ENCODE data around the gene ESYT2.

Gene ESYT2

GRCh38 chr7:158781974-158782664, 47.2 kb downstream of the ESYT2 start:
- H3K4me3 ChIP-seq (ENCODE audit: control insufficient read depth in 1 of 7, extremely low read depth in 1 of 7, insufficient read depth in 4 of 7, low read depth in 2 of 7, low read length in 6 of 7), result no peak overlapping the region
- H3K36me3 ChIP-seq (ENCODE audit: control insufficient read depth in 4 of 4, insufficient read depth in 4 of 4, low read length in 3 of 4), result peaks cover 21 to 88% (median 59%) of the 10 kb centered on the region in 4 experiments
- no peaks in the 10 kb centered on the region for H3K9me3 ChIP-seq (ENCODE audit: control extremely low read depth in 1 of 5, control insufficient read depth in 4 of 5, insufficient read depth in 2 of 5, low read depth in 1 of 5, low read length in 4 of 5)
- WGBS (ENCODE audit: insufficient coverage), result 92% methylated on average over 17 of the region's 17 CpGs
- H3K27me3 ChIP-seq (replicated peaks in 2 of 5; ENCODE audit: control insufficient read depth in 4 of 5, insufficient read depth in 5 of 5, low read length in 4 of 5), result no peaks in the 10 kb centered on the region
- no peaks in the 10 kb centered on the region for H3K4me1 ChIP-seq (ENCODE audit: control extremely low read depth in 1 of 4, control insufficient read depth in 4 of 4, insufficient read depth in 4 of 4, low read length in 3 of 4)
- peak in 1 of 3 donors; percentile 50 for DNase-seq
- H3K27ac ChIP-seq (ENCODE audit: insufficient read depth in 1 of 2, low read depth in 1 of 2, low read length in 2 of 2, poor library complexity in 1 of 2, severe bottlenecking in 2 of 2), result no peak overlapping the region
- ChIA-PET POLR2A (no interaction called here), CTCF (interaction anchor here (0.9 to 2.4 kb wide), 4 partner anchors 13 to 195 kb away, joined by 3 to 11 read pairs (median 10); no protein-coding TSS in a partner anchor)

GRCh38 chr7:158781217-158781973, 47.9 kb downstream of the ESYT2 start:
- DNase-seq, result peak in 1 of 3 donors; percentile 42
- Histone ChIP-seq H3K27ac (ENCODE audit: insufficient read depth in 1 of 2, low read depth in 1 of 2, low read length in 2 of 2, poor library complexity in 1 of 2, severe bottlenecking in 2 of 2) (no peak overlapping the region), H3K9me3 (ENCODE audit: control extremely low read depth in 1 of 5, control insufficient read depth in 4 of 5, insufficient read depth in 2 of 5, low read depth in 1 of 5, low read length in 4 of 5) (no peaks in the 10 kb centered on the region), H3K4me3 (ENCODE audit: control insufficient read depth in 1 of 7, extremely low read depth in 1 of 7, insufficient read depth in 4 of 7, low read depth in 2 of 7, low read length in 6 of 7) (no peak overlapping the region), H3K27me3 (replicated peaks in 2 of 5; ENCODE audit: control insufficient read depth in 4 of 5, insufficient read depth in 5 of 5, low read length in 4 of 5) (no peaks in the 10 kb centered on the region), H3K36me3 (ENCODE audit: control insufficient read depth in 4 of 4, insufficient read depth in 4 of 4, low read length in 3 of 4) (peaks cover 19 to 86% (median 56%) of the 10 kb centered on the region in 4 experiments), H3K4me1 (ENCODE audit: control extremely low read depth in 1 of 4, control insufficient read depth in 4 of 4, insufficient read depth in 4 of 4, low read length in 3 of 4) (no peaks in the 10 kb centered on the region)
- ChIA-PET POLR2A (no interaction called here), CTCF (no interaction called here)
- 97% methylated on average over 23 of the region's 23 CpGs for WGBS (ENCODE audit: insufficient coverage)

- CTCF ChIA-PET, result interaction anchor here (1.4 to 1.5 kb wide), 2 partner anchors 9 to 15 kb away, joined by 5 to 11 read pairs; no protein-coding TSS in a partner anchor
- Histone ChIP-seq H3K27me3 (replicated peaks in 2 of 5; ENCODE audit: control insufficient read depth in 4 of 5, insufficient read depth in 5 of 5, low read length in 4 of 5) (no peaks in the 10 kb centered on the region), H3K4me3 (ENCODE audit: control insufficient read depth in 1 of 7, extremely low read depth in 1 of 7, insufficient read depth in 4 of 7, low read depth in 2 of 7, low read length in 6 of 7) (no peak overlapping the region), H3K27ac (ENCODE audit: insufficient read depth in 1 of 2, low read depth in 1 of 2, low read length in 2 of 2, poor library complexity in 1 of 2, severe bottlenecking in 2 of 2) (no peak overlapping the region), H3K4me1 (ENCODE audit: control extremely low read depth in 1 of 4, control insufficient read depth in 4 of 4, insufficient read depth in 4 of 4, low read length in 3 of 4) (no peaks in the 10 kb centered on the region), H3K36me3 (ENCODE audit: control insufficient read depth in 4 of 4, insufficient read depth in 4 of 4, low read length in 3 of 4) (peaks cover 23 to 87% (median 60%) of the 10 kb centered on the region in 4 experiments), H3K9me3 (ENCODE audit: control extremely low read depth in 1 of 5, control insufficient read depth in 4 of 5, insufficient read depth in 2 of 5, low read depth in 1 of 5, low read length in 4 of 5) (no peaks in the 10 kb centered on the region)
- WGBS (ENCODE audit: insufficient coverage), result 97% methylated on average over 6 of the region's 6 CpGs
- DNase-seq, result no peak
- POLR2A ChIA-PET, result no interaction called here
These were observed 50.0 kb downstream of the ESYT2 start for GRCh38 chr7:158779061-158780000.

GRCh38 chr7:158778471-158778870, 50.8 kb downstream of the ESYT2 start:
- H3K9me3 ChIP-seq (ENCODE audit: control extremely low read depth in 1 of 5, control insufficient read depth in 4 of 5, insufficient read depth in 2 of 5, low read depth in 1 of 5, low read length in 4 of 5), result no peaks in the 10 kb centered on the region
- H3K27me3 ChIP-seq (replicated peaks in 2 of 5; ENCODE audit: control insufficient read depth in 4 of 5, insufficient read depth in 5 of 5, low read length in 4 of 5), result no peaks in the 10 kb centered on the region
- no peak overlapping the region for H3K4me3 ChIP-seq (ENCODE audit: control insufficient read depth in 1 of 7, extremely low read depth in 1 of 7, insufficient read depth in 4 of 7, low read depth in 2 of 7, low read length in 6 of 7)
- POLR2A ChIA-PET, result no interaction called here
- H3K27ac ChIP-seq (ENCODE audit: insufficient read depth in 1 of 2, low read depth in 1 of 2, low read length in 2 of 2, poor library complexity in 1 of 2, severe bottlenecking in 2 of 2), result no peak overlapping the region
- no peaks in the 10 kb centered on the region for H3K4me1 ChIP-seq (ENCODE audit: control extremely low read depth in 1 of 4, control insufficient read depth in 4 of 4, insufficient read depth in 4 of 4, low read length in 3 of 4)
- H3K36me3 ChIP-seq (ENCODE audit: control insufficient read depth in 4 of 4, insufficient read depth in 4 of 4, low read length in 3 of 4), result peaks cover 22 to 78% (median 56%) of the 10 kb centered on the region in 4 experiments
- CTCF ChIA-PET, result interaction anchor here (0.8 to 1.5 kb wide), 3 partner anchors 9 to 16 kb away, joined by 3 to 11 read pairs (median 5); no protein-coding TSS in a partner anchor
- WGBS (ENCODE audit: insufficient coverage), result 100% methylated on average over 4 of the region's 6 CpGs
- no peak for DNase-seq

- no peaks in the 10 kb centered on the region for H3K27me3 ChIP-seq (replicated peaks in 2 of 5; ENCODE audit: control insufficient read depth in 4 of 5, insufficient read depth in 5 of 5, low read length in 4 of 5)
- no peak for DNase-seq
- H3K4me1 ChIP-seq (ENCODE audit: control extremely low read depth in 1 of 4, control insufficient read depth in 4 of 4, insufficient read depth in 4 of 4, low read length in 3 of 4), result no peaks in the 10 kb centered on the region
- H3K36me3 ChIP-seq (ENCODE audit: control insufficient read depth in 4 of 4, insufficient read depth in 4 of 4, low read length in 3 of 4), result peaks cover 16 to 78% (median 57%) of the 10 kb centered on the region in 4 experiments
- no peak overlapping the region for H3K27ac ChIP-seq (ENCODE audit: insufficient read depth in 1 of 2, low read depth in 1 of 2, low read length in 2 of 2, poor library complexity in 1 of 2, severe bottlenecking in 2 of 2)
- POLR2A ChIA-PET, result no interaction called here
- H3K4me3 ChIP-seq (ENCODE audit: control insufficient read depth in 1 of 7, extremely low read depth in 1 of 7, insufficient read depth in 4 of 7, low read depth in 2 of 7, low read length in 6 of 7), result no peak overlapping the region
- CTCF ChIA-PET, result interaction anchor here (0.8 to 1.4 kb wide), 2 partner anchors 13 to 17 kb away, joined by 3 to 11 read pairs; no protein-coding TSS in a partner anchor
- no peaks in the 10 kb centered on the region for H3K9me3 ChIP-seq (ENCODE audit: control extremely low read depth in 1 of 5, control insufficient read depth in 4 of 5, insufficient read depth in 2 of 5, low read depth in 1 of 5, low read length in 4 of 5)
- WGBS (ENCODE audit: insufficient coverage), result 100% methylated on average over 5 of the region's 10 CpGs
These were observed 51.5 kb downstream of the ESYT2 start for GRCh38 chr7:158777793-158778192.

- 100% methylated on average over 2 of the region's 3 CpGs for WGBS (ENCODE audit: insufficient coverage)
- ChIA-PET POLR2A (interaction anchor here (0.5 kb wide), 1 partner anchor 66 kb away, joined by 3 read pairs; no protein-coding TSS in a partner anchor), CTCF (interaction anchor here (2.0 kb wide), 1 partner anchor 11 kb away, joined by 4 read pairs; no protein-coding TSS in a partner anchor)
- DNase-seq, result no peak
- Histone ChIP-seq H3K27ac (ENCODE audit: insufficient read depth in 1 of 2, low read depth in 1 of 2, low read length in 2 of 2, poor library complexity in 1 of 2, severe bottlenecking in 2 of 2) (no peak overlapping the region), H3K36me3 (ENCODE audit: control insufficient read depth in 4 of 4, insufficient read depth in 4 of 4, low read length in 3 of 4) (peaks cover 10 to 72% (median 52%) of the 10 kb centered on the region in 4 experiments), H3K4me3 (ENCODE audit: control insufficient read depth in 1 of 7, extremely low read depth in 1 of 7, insufficient read depth in 4 of 7, low read depth in 2 of 7, low read length in 6 of 7) (no peak overlapping the region), H3K4me1 (ENCODE audit: control extremely low read depth in 1 of 4, control insufficient read depth in 4 of 4, insufficient read depth in 4 of 4, low read length in 3 of 4) (no peaks in the 10 kb centered on the region), H3K27me3 (replicated peaks in 2 of 5; ENCODE audit: control insufficient read depth in 4 of 5, insufficient read depth in 5 of 5, low read length in 4 of 5) (no peaks in the 10 kb centered on the region), H3K9me3 (ENCODE audit: control extremely low read depth in 1 of 5, control insufficient read depth in 4 of 5, insufficient read depth in 2 of 5, low read depth in 1 of 5, low read length in 4 of 5) (no peaks in the 10 kb centered on the region)
These were observed 52.8 kb downstream of the ESYT2 start for GRCh38 chr7:158776474-158776873.
